Mucosa of descending colon (tissue), 3 donors: ENCODE measurements around the gene ATIC. TPM values are rescaled to one million over a fixed set of nuclear protein-coding genes. Genes with fewer than 3 reads are reported as not detected.
"Not testable (repeated sequence)": the region's sequence is repeated elsewhere in the genome, so short reads cannot be mapped to it uniquely, and the experiment has no call there.

Experiments
- ATAC-seq: fragments of 200-7000 bp; cut with Tn5 transposase; one replicate; pipeline ENCODE4 v1.9.1; 2020; ENCODE audit warnings: mild to moderate bottlenecking, moderate library complexity
- DNase-seq, 3 donors: peaks; one replicate each; pipeline ENCODE4 v3.0.0-alpha.2; 2020
- H3K36me3 ChIP-seq: fragments of 200-600 bp; one replicate; pipeline ENCODE4 v1.8.0; 2021; ENCODE audit warnings: low read depth, mild to moderate bottlenecking
- H3K4me1 ChIP-seq: fragments of 200-600 bp; one replicate; pipeline ENCODE4 v1.8.0; 2021; ENCODE audit warnings: low read depth, mild to moderate bottlenecking
- H3K4me3 ChIP-seq: fragments of 200-600 bp; one replicate; pipeline ENCODE4 v1.8.0; 2021; ENCODE audit warnings: mild to moderate bottlenecking
- H3K9me3 ChIP-seq: fragments of 200-600 bp; one replicate; pipeline ENCODE4 v1.8.0; 2021; ENCODE audit warnings: mild to moderate bottlenecking
- CTCF ChIP-seq: fragments of 200-600 bp; IDR thresholded peaks from one replicate; pipeline ENCODE4 v1.8.0; 2022; ENCODE audit warnings: antibody characterized with exemption, mild to moderate bottlenecking
- intact Hi-C, 2 donors: fragments of 100-400 bp; cut with DNase I in 1 of 2; cut with micrococcal nuclease in 1 of 2; formaldehyde crosslinking; loops; one replicate each; pipeline versions ENCODE4 v1.11.0 to v1.11.1; 2022; cut with DNase I, micrococcal nuclease
- total RNA-seq, 3 donors: library from RNA; stranded (reverse); fragmentation: NEBNext Ultra II Directional in 2 of 3; extraction: Animal tissue kit (Norgen Biotek cat#: 25700) in 2 of 3; gene quantifications; one replicate each; pipeline versions ENCODE4 v1.2.1 to v1.2.4, GENCODE V29; 2021 to 2023
- donor health status: DM: no; HTN: no; CAD: no; lungs with moderate emphysema.
- donor health status: DM: no; HTN: no; CAD: no.
- donor health status: DM: no; HTN: yes; CAD: no.

The ATIC gene
- total RNA-seq, 3 donors from 2014 or later: 73.8 to 91.2 (median 76.6) TPM

GRCh38 chr2:215358312-215358845, 46.5 kb downstream of the ATIC start:
- no peaks in the 10 kb centered on the region for H3K36me3 ChIP-seq
- intact Hi-C loops: no loop called here
- no peak overlapping the region for H3K4me3 ChIP-seq
- no peaks in the 10 kb centered on the region for H3K9me3 ChIP-seq
- DNase-seq (no peak), ATAC-seq (no peak)
- H3K4me1 ChIP-seq: no peaks in the 10 kb centered on the region
- TF ChIP-seq CTCF: no peak

- no peaks in the 10 kb centered on the region for H3K9me3 ChIP-seq
- TF ChIP-seq CTCF: no peak
- no peak overlapping the region for H3K4me3 ChIP-seq
- H3K36me3 ChIP-seq: no peaks in the 10 kb centered on the region
- ATAC-seq (no peak), DNase-seq (no peak)
- intact Hi-C loops: no loop called here
- no peaks in the 10 kb centered on the region for H3K4me1 ChIP-seq
These were observed 47.2 kb downstream of the ATIC start for GRCh38 chr2:215358891-215359575.

GRCh38 chr2:215359576-215359922, 47.7 kb downstream of the ATIC start:
- Histone ChIP-seq H3K4me3 (no peak overlapping the region), H3K9me3 (no peaks in the 10 kb centered on the region), H3K36me3 (no peaks in the 10 kb centered on the region), H3K4me1 (no peaks in the 10 kb centered on the region)
- TF ChIP-seq CTCF: no peak
- no peak for DNase-seq
- no peak for ATAC-seq
- intact Hi-C loops: no loop called here

GRCh38 chr2:215360059-215360458, 48.2 kb downstream of the ATIC start:
- DNase-seq, intact Hi-C loops, ATAC-seq, H3K9me3 ChIP-seq, H3K4me1 ChIP-seq, H3K36me3 ChIP-seq, H3K4me3 ChIP-seq: not testable (repeated sequence)

GRCh38 chr2:215360596-215360995, 48.7 kb downstream of the ATIC start:
- H3K9me3 ChIP-seq: no peaks in the 10 kb centered on the region
- DNase-seq: no peak
- intact Hi-C loops: no loop called here
- no peak overlapping the region for H3K4me3 ChIP-seq
- no peaks in the 10 kb centered on the region for H3K4me1 ChIP-seq
- H3K36me3 ChIP-seq: no peaks in the 10 kb centered on the region
- no peak for TF ChIP-seq CTCF
- no peak for ATAC-seq

GRCh38 chr2:215361211-215361875, 49.5 kb downstream of the ATIC start:
- ATAC-seq (no peak), DNase-seq (no peak)
- Histone ChIP-seq H3K4me3 (no peak overlapping the region), H3K36me3 (no peaks in the 10 kb centered on the region), H3K9me3 (no peaks in the 10 kb centered on the region), H3K4me1 (no peaks in the 10 kb centered on the region)
- TF ChIP-seq CTCF: no peak
- intact Hi-C loops: no loop called here
